Measurements from ENCODE around the gene PIAS3.
A peak's percentile ranks its signal among the peaks of the same experiment; 100 is the strongest.

Gene PIAS3

DNA sequence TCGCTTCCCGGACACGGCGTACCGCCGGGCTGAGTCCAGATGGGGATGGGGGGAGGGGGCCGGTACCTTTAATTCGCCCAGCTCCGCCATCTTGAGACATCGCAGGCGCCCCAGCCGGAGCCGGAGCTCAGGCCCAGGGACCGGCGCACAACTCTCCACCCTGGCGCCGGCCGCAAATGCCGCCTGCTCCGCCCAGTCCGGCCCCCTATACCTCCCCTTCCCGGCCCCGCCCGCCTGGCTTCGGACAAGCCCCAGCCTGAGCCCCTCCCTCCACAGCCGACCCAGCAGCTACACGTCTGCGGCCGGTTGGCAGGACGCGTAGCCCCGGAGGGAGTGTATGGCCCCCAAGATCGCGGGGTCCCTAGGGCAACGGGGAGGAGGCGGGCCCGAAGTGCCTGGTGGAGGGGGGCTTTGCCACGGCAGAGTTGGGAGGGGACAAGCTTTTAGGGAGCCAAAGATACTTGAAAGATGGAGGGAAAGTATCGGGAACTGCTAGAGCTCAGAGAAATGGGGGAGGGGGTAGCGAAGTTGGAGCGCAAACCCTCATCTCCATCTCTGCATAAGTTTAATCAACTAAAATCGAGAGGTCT, at the start of gene PIAS3:
Gene PIAS3, minus strand, starts transcription at position 181 of the 590 bp plus-strand sequence. Its CDS starts 91 bp downstream, at position 90.
- DNase-seq: peak; percentile 60

DNA sequence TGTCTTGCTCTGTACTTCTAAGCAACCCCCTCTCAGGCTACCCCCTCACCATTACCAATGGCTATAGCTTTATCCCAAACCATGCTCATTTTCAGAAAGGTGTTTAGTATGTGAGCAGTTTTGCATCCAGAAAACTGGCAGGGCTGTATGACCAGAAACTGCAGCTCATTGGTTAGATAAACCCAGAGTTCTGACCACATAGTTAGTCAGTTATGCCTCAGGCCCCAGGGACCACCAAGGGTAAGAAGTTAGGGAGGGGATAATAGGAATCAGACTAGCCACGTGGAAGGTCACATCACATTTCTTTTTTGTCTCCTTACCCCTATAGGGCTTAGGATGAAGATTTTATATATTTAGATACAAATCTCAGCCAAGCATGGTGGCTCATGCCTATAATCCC, 49.8 kb upstream of the PIAS3 start:
- no peak for DNase-seq

DNA sequence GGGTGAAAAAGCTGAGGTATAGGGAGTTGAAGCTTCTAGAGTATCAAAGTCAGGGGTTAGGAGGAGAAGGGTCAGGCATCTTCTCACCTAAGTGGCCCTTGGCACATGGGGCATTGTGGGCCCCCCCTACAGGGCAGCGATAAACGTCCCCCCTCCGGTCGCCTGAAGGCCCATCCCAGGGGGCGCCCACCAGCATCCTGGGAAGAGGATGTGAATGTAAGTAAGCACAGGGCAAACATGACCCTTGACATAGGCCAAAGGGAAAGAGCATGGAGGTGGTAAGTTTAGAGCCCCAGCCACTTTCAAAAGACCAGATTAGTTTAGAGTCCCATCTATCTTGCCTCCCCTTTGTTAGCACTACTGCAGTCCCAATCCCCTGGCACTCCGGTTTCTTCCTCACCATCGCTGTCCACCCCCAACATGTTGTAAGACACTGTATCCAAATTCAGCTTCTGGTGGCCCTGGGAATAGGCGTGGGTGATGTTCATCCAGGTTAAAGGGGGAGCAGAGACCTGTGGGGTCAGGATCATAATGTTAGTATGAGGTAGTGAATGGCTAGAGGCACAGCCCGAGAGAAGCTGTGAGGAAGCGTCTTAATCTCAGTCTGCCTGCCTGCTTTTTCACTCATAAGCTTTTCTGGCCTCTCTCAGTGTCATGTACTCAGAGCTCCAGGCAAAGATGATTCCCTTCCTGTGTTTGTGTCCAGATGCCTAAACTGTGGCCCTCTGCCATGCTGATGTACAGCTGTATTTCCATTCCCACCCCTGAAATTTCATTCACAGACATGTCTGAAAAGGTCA, 48.3 kb upstream of the PIAS3 start:
- no peak for DNase-seq

DNA sequence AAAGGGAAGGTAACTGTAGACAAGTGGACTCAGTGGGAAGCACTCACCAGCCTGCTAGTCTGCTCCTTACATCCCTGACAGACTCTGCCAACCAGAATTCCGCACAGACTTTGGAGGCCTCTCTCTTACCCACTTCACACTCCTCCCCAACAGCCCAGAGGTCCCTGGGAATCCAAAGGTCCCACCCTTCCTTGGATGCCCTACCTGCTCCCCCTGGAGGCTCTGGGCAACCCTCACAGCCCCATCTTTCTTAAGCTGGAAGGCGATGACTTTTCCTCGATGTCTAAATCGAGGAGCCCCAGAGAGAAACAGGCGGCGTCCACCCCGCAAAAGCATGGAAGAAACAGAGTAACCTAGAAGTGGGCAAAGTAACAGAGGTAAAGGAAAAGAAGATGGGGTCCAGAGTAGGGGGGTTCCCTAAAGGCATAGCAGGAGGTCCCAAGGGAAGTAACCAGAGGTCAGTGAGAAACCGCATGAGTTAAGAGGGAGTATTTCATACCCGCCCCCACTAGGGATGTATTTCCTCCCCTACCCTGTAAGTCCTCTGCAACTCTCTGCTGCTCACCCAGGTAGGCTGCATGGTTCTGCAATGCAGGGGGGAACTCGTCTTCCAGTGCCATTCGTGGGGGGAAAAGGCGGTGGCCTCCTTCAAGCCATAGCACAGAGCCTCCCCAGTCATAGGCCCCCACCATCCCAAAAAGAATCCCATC, 42.6 kb upstream of the PIAS3 start:
- DNase-seq: no peak

DNA sequence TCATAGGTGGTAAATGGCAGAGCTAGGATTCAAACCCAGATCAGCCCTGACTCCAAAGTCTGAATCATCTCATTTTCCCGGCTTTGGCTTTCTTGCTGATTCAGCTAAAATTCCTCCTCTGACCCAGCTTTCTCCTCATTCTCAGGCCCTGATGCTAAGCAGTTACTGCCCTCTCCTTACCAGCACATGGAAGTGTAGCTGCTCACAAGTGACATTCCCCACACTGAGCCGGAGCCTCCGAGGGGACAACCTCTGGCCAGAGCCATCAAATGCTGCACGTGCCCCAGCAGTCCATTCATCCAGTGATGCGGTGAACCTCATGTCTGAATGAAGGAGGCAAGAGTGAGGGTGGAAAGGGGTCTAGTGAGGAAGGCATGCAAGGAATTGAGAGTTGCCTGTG, 39.9 kb upstream of the PIAS3 start:
- no peak for DNase-seq

DNA sequence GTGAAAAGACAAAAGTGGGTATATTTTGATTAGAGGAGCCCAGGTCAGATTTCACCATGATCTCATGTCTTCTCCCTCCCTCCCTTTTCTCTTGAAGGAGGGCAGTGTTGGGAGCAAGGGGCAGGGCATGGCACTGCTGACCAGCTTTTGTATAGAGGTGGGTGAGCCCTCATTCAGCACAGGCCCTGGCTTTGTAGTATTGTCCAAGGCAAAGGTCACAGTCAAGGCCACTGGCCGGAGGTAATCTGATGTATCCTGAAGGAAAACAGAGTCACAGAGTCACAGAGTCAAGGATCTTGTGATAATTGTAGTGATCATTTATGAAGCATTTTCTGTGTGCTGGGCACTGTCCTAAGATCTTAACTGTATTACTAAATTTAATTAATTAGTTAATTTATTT, 39.1 kb upstream of the PIAS3 start:
- DNase-seq: no peak

DNA sequence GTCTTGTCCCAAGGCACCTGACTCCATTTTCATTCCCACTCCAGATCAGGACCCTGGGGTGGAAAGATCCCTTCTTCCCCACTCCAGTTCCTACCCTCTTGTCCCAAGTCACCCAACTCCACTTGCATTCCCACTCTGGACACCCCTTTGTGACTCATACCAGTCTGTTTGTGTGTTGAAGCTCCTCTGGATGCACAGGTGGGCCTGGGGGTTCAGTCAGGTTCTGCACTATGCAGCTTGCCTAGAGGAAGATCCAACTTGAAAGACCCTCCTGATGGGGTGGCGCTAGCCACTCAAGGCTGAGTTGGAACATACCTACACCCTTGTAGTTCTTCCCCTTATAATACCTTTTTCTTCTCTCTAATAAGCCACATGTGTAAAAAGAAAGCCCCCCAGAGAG, 36.6 kb upstream of the PIAS3 start:
- no peak for DNase-seq

DNA sequence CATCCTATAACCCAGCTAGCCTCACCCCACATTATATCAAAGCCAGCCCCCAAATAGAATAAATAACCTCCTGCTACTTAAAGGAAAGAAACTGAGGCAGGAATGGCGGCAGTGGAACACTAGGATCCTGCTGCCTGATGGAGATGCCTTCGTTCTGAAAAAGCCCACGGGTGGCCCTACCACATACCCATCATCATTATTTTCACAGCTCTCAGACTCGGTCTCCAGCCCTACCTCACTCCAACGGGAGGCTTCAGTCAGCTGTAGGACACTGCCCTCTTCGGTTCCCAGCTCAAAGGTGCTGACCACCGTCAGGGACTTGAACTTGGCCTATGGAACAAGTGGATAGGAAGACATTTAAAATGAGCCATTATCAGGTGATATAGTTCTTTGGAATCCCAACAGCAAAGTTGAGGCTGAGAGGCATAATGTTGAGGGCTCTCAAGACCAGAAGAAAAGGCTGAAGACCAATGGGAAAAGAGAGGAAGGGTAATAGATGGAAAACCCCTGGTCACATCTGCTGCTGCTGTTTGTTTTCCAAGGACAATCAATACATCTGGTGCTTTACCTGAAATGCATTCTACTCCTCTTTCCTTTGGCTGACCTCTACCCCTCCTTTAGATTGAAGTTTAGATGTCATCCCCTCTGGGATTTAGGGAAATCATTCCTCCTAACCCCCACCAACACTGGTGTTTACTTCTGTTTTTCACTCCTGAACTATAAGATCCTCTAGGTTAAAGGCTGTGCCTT, 34.6 kb upstream of the PIAS3 start:
- no peak for DNase-seq

DNA sequence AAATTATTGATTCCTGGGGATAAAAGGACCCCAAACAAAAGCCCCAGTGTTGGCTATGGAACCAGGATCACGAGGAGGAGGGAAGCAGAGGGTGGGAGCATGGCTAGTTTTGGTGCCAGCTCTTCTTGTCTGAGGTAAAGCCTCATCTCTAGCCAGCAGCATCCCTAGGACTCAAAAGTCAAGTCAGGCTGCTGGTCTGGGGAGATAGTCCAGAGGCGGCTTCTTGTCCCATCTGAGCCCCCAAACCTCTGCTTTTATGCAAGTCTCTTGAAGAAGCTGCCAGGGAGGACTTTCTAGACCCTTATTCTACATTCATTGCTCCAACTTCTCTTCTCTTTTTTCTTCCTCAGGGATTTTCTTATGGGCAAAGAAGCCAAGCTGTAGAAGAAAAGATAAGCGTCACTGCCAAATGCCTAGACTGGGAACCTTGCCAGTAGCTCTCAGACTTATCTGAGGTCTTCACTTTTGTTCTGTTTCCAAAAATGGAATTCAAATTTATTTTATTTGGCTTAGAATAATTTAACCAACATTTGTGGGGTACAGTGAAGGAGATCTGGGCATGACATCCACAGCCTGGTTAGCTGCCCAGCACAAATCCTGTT, 33.7 kb upstream of the PIAS3 start:
- peak; percentile 68 for DNase-seq

DNA sequence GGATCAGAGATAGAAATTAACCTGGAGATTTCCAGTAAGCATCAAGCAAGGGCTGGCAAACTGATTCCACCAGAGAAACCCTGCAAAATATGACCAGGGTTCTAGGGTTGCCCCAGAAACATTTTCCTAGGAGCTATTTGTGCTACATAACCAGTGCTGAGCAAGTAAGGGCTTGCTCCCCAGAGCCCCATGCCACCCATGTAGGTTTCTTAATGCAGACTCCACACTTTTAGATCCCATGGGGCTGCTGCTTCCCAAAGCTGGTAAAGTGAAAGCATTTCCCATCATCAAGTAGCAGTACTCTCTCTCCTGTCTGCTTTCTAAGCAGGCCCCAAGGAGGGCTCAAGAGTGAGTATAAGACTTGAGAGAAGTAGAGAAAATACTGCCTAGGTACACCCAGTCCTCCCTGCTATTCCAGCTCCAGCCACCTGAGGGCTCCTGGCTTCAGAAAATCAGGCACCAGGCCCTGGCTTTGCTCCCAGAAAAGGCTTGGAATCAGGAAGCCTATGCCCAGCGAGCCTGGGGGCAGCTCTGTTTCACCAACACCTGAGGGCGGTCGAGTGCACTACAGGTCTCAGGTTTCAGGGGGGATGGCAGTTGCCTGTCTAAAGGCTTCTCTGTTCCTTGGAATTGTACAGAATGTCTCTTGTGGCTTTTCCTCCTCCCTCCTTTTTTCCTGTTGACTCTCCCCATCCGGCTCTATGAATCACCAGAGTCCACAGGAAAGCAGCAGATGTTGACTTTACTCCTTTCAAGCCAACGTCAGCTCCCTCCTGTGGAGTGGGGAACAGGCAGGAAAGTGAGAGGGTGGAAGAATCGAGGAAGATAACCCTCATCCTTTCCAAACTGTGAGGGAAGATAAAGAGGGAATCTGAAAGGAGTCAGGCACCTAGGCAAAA, 33.0 kb upstream of the PIAS3 start:
- peak; percentile 96 for DNase-seq

DNA sequence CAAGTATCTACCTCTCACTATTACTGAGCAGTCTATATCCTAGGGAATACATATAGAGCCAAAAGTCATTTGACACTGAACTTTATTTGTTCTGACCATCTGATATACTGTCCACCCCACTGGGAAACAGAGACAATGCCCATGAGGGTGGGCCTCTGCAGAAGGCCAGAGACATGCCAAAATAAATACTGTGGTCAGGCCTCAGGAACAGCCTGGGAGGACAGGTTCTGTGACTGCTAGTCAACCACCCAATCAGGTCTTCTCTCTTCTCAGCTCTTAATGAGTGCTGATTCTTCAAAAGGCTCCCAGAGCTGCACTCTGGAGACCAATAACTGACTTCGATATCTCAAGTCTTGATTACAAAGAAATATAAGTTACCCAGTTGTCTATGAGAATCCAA, 32.3 kb upstream of the PIAS3 start:
- DNase-seq: peak; percentile 90

DNA sequence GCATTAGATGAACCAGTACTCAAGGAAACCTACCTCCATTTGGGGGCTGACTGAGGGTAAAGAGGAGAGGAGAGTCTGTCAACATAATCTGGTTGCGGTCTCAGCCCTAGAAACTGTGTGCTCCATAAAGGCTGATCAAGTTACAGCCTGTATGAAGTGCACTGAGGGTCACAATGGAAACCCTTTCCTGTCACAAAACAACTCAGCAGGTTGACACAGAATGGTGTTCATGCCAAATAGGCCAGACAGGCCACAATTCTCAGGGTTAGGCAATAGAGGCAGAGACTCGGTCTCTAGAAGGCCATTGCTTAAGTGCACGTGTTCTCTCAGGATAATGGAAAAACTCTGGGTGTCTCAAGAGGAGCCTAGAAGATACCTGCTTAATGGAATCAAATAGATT, 30.8 kb upstream of the PIAS3 start:
- DNase-seq: peak; percentile 82

DNA sequence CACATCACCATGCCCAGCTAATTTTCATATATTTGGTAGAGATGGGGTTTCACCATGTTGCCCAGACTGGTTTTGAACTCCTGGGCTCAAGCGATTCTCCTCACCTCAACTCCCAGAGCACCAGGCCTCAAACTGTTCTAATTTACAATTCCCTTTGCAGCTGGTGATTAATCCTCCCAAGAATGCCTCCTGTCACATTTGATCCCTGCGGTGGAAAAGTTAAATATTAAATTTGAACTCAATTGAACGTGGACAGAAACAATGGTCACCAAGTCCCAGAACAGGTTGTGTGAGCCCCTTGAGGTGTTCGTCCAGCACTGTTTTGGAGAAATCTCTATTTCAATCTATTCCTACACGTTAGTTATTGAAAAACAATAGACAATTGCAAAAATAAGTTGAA, 28.8 kb upstream of the PIAS3 start:
- DNase-seq: no peak

DNA sequence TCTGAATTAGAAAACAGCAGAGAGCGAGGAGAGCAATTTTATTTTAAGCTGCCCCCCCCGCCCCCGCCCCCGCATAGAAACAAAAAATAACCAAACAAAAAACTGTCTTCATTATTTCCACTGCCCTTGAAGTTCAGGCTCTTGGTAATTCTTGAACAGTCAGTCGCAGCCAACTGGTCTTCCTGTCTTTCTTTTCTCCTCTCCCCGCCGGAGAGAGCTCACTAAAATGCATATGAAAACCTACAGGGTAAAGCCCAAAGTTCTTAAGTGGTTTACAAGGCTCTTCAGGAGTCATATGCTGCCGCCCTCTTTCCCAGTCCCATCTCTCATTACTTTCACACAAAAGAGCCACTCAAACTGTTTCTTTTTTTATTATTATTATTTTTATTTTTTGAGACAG, 27.9 kb upstream of the PIAS3 start:
- no peak for DNase-seq

DNA sequence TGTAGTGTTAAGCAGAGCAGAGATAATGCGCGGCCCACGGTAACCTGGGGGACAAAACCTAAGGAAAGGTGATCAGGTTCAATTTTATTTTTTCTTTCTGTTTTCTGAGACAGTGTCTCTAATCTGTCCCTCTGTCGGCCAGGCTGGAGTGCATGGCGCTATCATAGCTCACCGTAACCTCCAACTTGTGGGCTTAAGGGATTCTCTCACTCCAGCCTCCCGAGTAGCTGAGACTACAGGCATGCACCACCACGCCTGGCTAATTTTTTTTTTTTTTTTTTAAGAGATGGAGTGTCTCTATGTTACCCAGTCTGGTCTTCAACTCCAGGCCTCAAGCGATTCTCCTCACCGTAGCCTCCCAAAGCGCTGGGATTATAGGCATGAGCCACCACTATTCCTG, 27.5 kb upstream of the PIAS3 start:
- DNase-seq: no peak

DNA sequence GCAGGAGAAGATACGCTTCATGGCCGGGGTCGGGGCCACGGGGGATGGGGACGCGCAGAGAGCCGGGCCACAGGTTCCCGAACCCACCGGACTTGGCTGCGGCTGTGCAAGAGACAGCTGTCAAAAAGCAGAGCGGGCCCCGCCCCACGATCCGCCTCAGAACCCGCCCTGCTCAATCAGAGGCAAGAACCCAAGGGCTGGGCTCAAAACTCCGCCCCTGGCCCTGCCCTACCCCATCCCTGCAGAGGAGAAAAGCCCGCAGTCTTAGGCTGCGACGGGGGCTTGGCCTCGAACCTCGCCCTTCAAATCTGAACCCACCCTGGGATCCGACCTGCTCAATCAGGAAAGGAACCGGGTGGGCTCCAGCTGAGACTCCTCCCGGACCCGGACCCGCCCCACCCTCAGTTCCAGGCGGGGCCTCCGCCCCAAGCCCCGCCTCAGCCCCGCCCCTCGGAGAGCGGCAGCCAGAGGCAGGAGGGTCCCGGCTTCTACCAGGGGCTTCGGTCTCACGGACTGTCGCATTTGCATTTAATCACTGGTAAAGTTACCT, 26.9 kb upstream of the PIAS3 start, which contains the start of gene ANKRD35:
Gene ANKRD35, minus strand, starts transcription at position 129 of the 550 bp plus-strand sequence. Its CDS starts 108 bp downstream, at position 21.
- peak; percentile 53 for DNase-seq

DNA sequence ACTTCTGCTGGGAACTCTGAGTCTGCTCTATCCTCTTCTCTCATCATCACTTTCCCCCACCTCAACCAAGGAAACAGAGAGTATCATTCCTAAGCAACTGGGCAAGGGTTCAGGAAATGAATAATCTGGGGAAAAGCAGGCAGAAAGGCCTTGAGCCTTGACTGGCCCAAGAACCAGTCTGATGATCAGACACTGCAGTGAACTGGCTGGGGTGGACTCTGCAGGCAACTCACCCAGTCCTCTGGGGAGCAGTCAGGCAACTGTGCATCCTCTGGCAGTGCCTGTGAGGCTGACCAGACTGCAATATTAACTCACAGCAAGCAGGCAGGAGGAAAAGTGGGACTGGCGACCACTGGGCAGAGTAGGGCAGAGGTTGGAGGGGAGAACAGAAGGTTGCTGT, 25.8 kb upstream of the PIAS3 start:
- no peak for DNase-seq

DNA sequence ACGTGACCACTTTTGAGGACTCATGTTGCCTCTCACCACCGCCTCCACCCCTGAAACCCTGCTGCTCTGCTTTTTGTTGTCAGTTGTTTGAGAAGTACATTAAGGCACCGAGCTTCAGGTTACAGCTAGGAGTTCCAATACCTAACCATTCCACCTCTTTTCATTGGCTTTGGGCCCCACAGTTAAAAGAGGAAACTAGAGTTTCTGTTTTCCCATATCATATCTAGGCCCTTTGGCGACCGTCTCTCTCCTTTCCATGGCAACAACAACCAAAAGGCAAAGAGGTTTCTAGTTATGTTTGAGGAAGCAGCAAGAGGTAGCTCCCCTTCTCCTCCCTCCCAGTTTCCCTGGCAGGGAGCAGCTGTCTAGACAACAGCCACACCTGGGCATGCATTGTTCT, 20.9 kb upstream of the PIAS3 start:
- peak; percentile 84 for DNase-seq

DNA sequence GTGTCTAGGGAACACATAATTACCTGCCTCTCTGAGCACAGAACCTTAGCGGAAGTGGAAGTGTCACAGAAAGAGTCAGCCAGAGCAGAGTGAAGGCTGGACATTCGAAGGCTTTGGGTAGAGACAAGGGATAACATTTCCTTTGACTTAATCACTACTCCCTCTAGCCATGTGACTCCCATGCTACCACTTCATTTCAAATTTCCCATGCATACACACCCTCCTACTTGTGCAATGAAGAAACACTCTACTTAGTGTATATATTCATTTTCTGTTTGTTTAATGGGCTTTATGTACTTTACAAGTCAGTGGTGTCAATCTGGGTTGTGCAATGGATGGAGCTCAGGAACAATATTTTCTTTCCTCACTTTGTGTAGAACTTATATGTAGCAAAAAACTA, 19.8 kb upstream of the PIAS3 start:
- no peak for DNase-seq

DNA sequence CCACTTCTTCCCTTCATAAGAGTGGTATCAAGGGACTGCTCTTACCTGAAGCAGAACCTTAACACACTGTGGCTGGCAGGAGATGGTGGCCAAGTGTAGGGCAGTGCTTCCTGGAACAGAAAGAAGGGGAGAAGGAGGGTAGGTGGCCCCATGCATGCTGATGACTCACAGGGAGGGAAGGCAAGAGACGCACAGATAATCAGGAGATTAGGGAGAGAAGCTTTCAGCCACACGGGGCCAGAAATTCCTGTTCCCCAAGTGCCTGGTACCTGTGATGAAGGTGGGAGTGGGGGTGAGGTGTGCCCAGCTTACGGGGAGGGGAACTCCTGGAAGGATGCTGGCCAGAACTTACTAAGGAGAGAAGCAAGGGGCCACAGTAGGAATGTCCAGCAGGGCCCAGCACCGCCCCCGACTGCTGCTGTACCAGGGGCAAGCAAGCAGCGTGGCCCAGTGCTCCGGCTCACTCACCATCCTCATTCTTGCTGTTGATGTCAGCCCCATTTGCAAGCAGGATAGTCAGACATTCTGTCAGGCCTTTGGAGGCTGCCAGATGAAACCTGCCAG, 19.1 kb upstream of the PIAS3 start:
- DNase-seq: no peak

DNA sequence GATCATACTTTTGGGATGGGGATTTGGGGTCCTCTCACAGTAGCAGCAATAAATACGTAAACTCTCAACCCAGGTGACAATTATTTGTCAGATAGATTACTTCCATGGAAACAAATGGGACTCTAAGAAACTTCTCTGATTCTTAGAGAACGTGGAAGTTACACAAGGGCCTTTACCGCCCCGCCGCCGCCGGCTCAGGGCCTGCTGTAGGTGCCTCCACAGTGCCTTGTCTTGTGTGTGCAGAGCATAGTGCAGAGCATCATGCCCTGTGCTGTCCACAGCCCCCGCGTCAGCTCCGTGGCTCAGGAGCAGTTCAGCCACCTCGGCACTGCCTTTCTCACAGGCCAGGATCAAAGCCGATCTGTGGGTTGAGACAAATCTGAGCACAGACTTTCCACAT, 15.8 kb upstream of the PIAS3 start:
- no peak for DNase-seq

All from NCI-H2029 treated with DMSO at 0.1 percent for 48 hours (cell line).